Fibroblast of skin of right biceps (primary cell): ENCODE data around the gene SSBP1.

Experiments
- DNase-seq: peaks from one replicate; pipeline ENCODE4 v3.0.0-alpha.2; 2013

Gene SSBP1

GRCh38 chr7:141785706-141786552 lies 47.8 kb downstream of the SSBP1 start:
- peak; percentile 39 for DNase-seq

- no peak for DNase-seq
These were observed 50.1 kb downstream of the SSBP1 start for GRCh38 chr7:141788296-141788695.

GRCh38 chr7:141789917-141790316 lies 51.8 kb downstream of the SSBP1 start, which contains the start of gene TAS2R5:
Gene TAS2R5 (plus strand): TSS chr7:141790217. CDS start chr7:141790362, 145 bp downstream.
- no peak for DNase-seq

- no peak for DNase-seq
These were observed 54.4 kb downstream of the SSBP1 start for GRCh38 chr7:141792526-141792925.
